Measurements from ENCODE around the gene PACRG.

PACRG gene

GRCh38 chr6:163226181-163226835, 498.5 kb downstream of the PACRG start:
- DNase-seq (ENCODE audit: low read depth) = peak; percentile 26
- H3K4me3 ChIP-seq (ENCODE audit: low read depth, low read length) = no peak overlapping the region
- TF ChIP-seq, protein P1, sequence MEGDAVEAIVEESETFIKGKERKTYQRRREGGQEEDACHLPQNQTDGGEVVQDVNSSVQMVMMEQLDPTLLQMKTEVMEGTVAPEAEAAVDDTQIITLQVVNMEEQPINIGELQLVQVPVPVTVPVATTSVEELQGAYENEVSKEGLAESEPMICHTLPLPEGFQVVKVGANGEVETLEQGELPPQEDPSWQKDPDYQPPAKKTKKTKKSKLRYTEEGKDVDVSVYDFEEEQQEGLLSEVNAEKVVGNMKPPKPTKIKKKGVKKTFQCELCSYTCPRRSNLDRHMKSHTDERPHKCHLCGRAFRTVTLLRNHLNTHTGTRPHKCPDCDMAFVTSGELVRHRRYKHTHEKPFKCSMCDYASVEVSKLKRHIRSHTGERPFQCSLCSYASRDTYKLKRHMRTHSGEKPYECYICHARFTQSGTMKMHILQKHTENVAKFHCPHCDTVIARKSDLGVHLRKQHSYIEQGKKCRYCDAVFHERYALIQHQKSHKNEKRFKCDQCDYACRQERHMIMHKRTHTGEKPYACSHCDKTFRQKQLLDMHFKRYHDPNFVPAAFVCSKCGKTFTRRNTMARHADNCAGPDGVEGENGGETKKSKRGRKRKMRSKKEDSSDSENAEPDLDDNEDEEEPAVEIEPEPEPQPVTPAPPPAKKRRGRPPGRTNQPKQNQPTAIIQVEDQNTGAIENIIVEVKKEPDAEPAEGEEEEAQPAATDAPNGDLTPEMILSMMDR (conservative IDR thresholded peaks at IDR 0.05; ENCODE audit: low read depth, low read length) = no peak

DNA sequence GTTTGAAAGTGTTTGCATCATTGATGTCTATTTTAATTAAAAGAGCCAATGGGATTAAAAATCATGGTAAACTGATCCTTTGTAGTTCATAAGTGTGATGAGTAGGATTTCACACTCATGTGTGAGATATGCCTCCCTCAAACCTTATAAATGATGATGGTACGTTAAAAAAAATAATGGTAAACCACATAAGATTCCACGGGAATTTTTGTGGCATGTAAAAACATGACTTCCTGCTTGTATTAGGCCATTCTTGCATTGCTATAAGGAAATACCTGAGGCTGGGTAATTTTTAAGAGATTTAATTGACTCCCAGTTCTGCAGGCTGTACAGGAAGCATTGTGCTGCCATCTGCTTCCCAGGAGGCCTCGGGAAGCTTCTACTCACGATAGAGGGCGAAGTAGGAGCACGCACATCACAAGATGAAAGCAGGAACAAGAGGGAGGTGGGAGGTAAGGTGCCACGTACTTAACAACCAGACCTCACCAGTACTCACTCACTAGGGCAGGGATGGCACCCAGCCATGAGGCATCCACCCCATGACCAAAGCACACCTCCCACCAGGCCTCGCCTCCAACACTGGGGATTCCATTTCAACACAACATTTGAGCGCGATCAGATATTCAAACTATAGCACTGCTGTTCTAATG, 499.2 kb downstream of the PACRG start:
- TF ChIP-seq, protein P1 (conservative IDR thresholded peaks at IDR 0.05; ENCODE audit: low read depth, low read length) = no peak
- DNase-seq (ENCODE audit: low read depth) = peak; percentile 74
- no peak overlapping the region for H3K4me3 ChIP-seq (ENCODE audit: low read depth, low read length)

- TF ChIP-seq, protein P1 (conservative IDR thresholded peaks at IDR 0.05; ENCODE audit: low read depth, low read length) = no peak
- H3K4me3 ChIP-seq (ENCODE audit: low read depth, low read length) = no peak overlapping the region
- DNase-seq (ENCODE audit: low read depth) = no peak
These were observed 500.3 kb downstream of the PACRG start for GRCh38 chr6:163228041-163228440.

DNA sequence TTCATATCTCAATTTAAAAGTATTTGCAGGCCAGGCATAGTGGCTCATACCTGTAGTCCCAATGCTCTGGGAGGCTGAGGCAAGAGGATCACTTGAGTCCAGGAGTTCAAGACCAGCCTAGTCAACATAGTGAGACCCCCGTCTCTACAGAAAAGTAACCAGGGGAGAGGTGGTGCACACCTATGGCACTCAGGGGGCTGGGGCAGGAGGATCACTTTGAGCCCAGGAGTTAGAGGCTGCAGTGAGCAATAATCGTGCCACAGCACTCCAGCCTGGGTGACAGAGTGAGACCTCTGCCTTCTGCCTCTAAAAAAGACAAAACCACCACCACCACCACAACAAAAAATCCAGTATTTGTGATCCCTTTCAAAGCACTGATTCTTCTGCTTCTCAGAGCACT, 501.3 kb downstream of the PACRG start:
- TF ChIP-seq, protein P1 (conservative IDR thresholded peaks at IDR 0.05; ENCODE audit: low read depth, low read length) = no peak

DNA sequence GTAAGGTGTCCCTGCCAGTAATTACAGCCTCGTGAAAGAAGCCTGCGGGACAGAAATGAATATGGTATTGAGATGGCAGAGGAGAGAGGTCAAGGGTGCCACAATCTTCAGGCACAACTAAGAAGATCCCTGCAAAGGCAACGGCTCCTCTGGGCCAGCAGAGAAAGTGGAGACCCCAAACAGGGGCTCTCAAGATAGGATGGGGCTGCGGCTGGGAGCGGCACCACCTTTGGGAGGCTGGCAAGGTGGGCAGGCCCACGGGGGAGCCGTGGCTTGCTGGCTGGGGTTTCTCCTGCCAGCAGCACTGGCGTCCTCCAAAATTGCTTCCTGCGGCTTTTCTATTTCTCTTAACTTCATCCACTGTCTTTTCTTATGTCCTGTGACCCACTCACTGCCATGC, 503.1 kb downstream of the PACRG start:
- H3K4me3 ChIP-seq (ENCODE audit: low read depth, low read length) = no peak overlapping the region
- DNase-seq (ENCODE audit: low read depth) = no peak
- TF ChIP-seq, protein P1 (conservative IDR thresholded peaks at IDR 0.05; ENCODE audit: low read depth, low read length) = no peak

More for the DNA sequence above, 501.3 kb downstream of the PACRG start:
- no peak for DNase-seq (ENCODE audit: low read depth)
- H3K4me3 ChIP-seq (ENCODE audit: low read depth, low read length) = no peak overlapping the region

- no peak overlapping the region for H3K4me3 ChIP-seq (ENCODE audit: low read depth, low read length)
- TF ChIP-seq, protein P1 (conservative IDR thresholded peaks at IDR 0.05; ENCODE audit: low read depth, low read length) = no peak
- DNase-seq (ENCODE audit: low read depth) = no peak
These were observed 503.7 kb downstream of the PACRG start for GRCh38 chr6:163231356-163232014.

Data from choroid plexus epithelial cell (primary cell).